ENCODE results near the gene TMEM51.
A peak's percentile ranks its signal among the peaks of the same experiment; 100 is the strongest.

The TMEM51 gene

GRCh38 chr1:15197591-15198447 is 44.3 kb downstream of the TMEM51 start:
- no peak for DNase-seq

DNA sequence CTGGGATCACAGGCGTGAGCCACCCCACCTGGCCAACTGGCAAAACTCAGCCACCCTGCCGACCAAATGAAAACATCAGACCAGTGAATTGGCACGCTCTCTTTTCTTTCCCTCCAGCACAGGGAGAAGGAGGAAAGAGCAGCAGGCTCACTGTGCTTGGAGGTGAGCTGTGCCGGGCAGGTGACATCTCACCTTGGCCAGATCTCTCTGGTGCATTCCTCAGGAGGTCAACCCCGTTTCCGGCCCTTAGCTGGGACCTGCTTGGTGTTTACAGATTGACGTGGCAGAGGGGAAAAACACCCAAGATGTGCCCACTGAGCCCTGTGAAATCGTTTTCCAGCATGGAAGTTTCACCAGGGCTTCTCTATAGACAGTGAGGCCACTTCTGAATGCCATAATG is 45.1 kb downstream of the TMEM51 start:
- no peak for DNase-seq

GRCh38 chr1:15201221-15201620 is 47.7 kb downstream of the TMEM51 start:
- no peak for DNase-seq

GRCh38 chr1:15201849-15202551 is 48.5 kb downstream of the TMEM51 start:
- no peak for DNase-seq

- no peak for DNase-seq
Observed at GRCh38 chr1:15204931-15205330, 51.4 kb downstream of the TMEM51 start.

DNA sequence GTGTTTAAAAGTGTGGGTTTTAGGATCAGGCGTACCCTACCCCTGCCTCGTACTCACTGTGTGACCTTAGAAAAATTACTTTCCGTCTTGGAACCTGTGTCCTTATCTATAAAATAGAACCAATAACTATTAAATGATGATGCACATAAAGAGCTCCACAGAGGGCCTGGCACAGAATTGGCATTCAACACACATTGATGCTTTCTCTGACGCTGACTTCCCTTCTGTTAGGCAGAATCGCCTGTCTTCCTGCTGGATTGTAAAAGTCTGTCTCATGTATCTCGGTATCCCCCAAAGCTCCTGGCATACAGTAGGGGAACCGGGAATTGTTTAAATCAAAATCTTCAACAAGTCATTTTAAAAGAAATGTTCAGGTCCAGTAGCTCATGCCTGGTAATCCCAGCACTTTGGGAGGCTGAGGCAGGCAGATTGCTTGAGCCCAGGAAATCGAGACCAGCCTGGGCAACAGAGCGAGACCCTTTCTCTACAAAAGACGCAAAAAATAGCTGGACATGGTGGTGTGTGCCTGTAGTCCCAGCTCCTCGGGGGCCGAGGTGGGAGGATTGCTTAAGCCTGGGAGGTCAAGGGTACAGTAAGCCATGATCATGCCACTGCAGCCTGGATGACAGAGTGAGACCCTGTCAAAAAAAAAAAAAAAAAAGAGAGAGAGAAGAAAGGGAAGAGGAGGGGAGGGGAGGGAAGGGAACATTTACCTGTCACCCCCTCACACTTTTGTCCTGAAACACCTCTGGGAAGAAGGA is 52.2 kb downstream of the TMEM51 start:
- DNase-seq, result no peak

DNA sequence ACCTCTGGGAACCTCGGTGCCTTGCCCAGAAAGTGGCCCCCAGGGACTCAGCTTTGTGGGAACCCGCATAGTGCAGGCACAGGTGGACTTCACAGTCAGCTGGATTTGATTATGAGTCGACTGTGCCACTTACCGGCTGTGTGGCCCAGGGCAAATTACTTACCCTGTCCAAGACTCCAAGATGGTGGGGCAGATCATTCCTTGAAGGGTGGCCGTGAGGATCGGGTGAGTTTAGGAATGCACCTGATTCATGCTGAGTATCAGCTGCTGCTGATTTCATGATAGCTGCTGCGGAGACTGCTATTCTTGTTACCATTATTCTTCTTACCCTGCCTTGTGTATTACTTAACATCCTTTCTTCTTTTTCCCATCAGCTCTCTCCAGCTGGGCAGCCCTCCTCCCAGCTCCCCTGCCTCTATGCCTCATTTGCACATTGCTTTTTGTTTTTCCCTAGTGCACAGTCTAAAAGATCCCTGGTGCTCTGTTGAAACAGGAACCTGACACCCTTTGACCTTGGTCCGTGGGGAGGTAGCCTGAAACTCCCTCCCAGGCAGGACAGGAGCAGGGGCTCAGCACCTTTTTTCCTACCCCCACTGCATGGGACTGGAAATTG is 53.0 kb downstream of the TMEM51 start:
- DNase-seq, result no peak

- no peak for DNase-seq
Observed at GRCh38 chr1:15207031-15207828, 53.7 kb downstream of the TMEM51 start.

DNA sequence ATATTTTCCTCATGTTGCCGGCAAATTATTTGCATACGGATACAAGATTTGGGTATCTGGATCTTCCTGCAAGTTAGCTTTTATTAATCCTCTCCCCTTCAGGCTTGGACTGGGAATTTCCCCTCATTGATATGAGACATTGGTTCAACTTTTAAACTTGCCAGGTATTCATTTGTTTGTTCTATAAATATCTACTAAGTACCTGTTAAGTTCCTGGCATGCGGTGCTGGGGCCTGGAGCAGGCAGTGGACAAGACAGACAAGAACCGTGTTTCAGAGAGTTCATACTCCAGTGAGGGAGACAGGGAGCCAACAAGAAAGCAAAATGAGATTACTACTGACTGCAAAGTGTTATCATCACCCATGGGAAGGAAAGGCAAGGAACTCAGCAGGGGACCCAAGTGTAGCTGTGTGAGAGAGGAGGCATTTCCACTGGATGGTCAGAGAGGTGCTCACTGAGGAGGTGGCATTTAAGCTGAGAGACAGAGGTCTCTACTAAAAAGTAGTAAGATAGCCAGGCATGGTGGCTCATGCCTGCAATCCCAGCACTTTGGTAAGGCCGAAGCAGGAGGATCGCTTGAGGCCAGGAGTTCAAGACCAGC is 54.4 kb downstream of the TMEM51 start:
- DNase-seq, result no peak

- no peak for DNase-seq
Observed at GRCh38 chr1:15210651-15211375, 57.3 kb downstream of the TMEM51 start.

- no peak for DNase-seq
Observed at GRCh38 chr1:15211424-15211823, 57.9 kb downstream of the TMEM51 start.

DNA sequence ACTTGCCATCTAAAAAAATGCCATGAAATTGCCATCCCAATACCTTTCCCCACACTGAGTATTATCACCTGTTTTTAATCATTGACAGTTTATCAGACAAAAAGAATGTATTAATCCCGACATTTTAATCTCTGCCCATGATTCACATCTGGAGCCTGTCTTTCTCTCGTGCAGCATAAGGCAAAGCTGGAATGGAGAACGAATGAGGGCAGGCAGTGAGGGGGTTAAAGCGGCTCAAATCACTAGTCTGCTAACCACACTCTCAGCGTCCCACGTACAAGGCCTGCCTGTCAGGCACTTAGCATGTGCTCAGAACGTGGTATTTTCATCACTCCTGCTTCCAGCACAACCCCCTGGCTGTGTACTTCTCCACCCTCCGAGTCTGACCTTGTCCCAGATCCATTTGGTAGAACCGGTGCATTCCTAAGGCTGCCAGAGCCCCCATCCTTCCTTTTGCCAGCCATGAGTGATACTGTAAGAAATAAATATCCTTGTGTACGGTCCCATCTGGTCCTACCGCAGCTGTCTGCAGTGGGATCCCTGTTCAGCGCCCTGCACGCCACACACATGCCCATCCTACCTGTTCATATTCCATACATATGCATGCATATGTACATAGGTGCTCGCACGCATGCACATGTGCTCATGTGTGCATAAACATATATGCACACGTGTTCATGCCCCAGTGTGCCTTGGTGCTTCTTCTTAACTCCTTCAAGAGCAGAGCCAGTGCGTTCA is 58.8 kb downstream of the TMEM51 start:
- DNase-seq, result peak; percentile 31

- DNase-seq, result no peak
Observed at GRCh38 chr1:15212954-15213291, 59.4 kb downstream of the TMEM51 start.

GRCh38 chr1:15213341-15213821 is 59.8 kb downstream of the TMEM51 start:
- peak; percentile 31 for DNase-seq

DNA sequence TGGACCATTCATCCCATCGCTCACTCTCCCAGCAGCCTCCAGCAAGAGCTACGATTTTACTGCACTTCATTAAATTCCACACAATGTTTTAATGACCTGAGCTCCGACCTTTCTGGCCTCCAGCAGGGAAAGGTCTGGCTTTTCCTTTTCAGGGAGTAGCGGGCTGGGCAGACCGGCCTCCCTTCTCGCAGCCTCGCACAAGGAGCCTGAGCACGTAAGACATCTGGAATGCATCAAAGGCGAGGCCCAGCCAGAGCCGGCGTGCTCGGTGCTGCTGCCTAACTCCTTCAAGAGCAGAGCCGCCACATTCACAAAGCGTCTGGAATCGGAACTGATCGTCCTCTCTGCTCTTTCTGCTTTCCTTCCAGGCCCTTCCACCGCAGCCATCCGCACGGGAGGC is 61.0 kb downstream of the TMEM51 start:
- DNase-seq, result peak; percentile 83

DNA sequence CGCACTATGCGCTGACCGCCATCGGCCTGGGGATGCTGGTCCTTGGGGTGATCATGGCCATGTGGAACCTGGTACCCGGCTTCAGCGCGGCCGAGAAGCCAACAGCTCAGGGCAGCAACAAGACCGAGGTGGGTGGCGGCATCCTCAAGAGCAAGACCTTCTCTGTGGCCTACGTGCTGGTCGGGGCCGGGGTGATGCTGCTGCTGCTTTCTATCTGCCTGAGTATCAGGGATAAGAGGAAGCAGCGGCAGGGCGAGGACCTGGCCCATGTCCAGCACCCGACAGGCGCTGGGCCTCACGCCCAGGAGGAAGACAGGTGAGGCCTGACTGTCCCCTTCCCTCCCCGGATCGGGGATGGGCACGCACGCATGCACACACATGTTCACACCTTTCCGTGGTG is 61.6 kb downstream of the TMEM51 start:
- DNase-seq, result no peak

- no peak for DNase-seq
Observed at GRCh38 chr1:15217654-15218053, 64.1 kb downstream of the TMEM51 start.

GRCh38 chr1:15218287-15219279 is 65.0 kb downstream of the TMEM51 start:
- DNase-seq, result no peak
